ENCODE data around the gene DCDC2B. TPM values are rescaled to one million over a fixed set of nuclear protein-coding genes. Genes with fewer than 3 reads are reported as not detected.
A peak's percentile ranks its signal among the peaks of the same experiment; 100 is the strongest.

The DCDC2B gene
- total and polyA plus RNA-seq, 9 of the 15 experiments (the other 6 are each of a cell fraction or from before 2014, with no cell fraction given), result not detected

- TF ChIP-seq XRCC3 (IDR thresholded peaks at IDR 0.05) (no peak), SREBF1 (IDR thresholded peaks at IDR 0.05; ENCODE audit: borderline replicate concordance, low read depth, low read length) (no peak), MCM7 (IDR thresholded peaks at IDR 0.05) (no peak), ZNF77 (CRISPR knock-in tag; IDR thresholded peaks at IDR 0.05) (no peak), KAT8 (IDR thresholded peaks at IDR 0.05; ENCODE audit: low read depth) (no peak), ZEB2 (IDR thresholded peaks at IDR 0.05) (no peak), CSDE1 (IDR thresholded peaks at IDR 0.05) (peak in 1 of 2 experiments; percentile 91; a peak in 2 of 4 replicates), ZNF639 (CRISPR knock-in tag; conservative IDR thresholded peaks at IDR 0.05 in 1 of 2, IDR thresholded peaks at IDR 0.05 in 1 of 2) (peak in 1 of 2 experiments; percentile 74; a peak in 2 of 4 replicates), DPF2 (IDR thresholded peaks at IDR 0.05) (0 out of 2 replicates have a peak, but pooled peaks have one; percentile 16), ERF (CRISPR knock-in tag; IDR thresholded peaks at IDR 0.05) (0 out of 2 replicates have a peak, but pooled peaks have one; percentile 15), EGR1 (conservative IDR thresholded peaks at IDR 0.05) (peak; percentile 90), ILK (tag; IDR thresholded peaks at IDR 0.05; ENCODE audit: borderline replicate concordance, low read depth) (no peak), CCAR2 (IDR thresholded peaks at IDR 0.05; ENCODE audit: low read depth, low read length) (no peak), PHF21A (IDR thresholded peaks at IDR 0.05; ENCODE audit: borderline replicate concordance, low read depth) (no peak), MCM2 (IDR thresholded peaks at IDR 0.05; ENCODE audit: low read depth) (no peak)
- TF ChIP-seq, protein P1, sequence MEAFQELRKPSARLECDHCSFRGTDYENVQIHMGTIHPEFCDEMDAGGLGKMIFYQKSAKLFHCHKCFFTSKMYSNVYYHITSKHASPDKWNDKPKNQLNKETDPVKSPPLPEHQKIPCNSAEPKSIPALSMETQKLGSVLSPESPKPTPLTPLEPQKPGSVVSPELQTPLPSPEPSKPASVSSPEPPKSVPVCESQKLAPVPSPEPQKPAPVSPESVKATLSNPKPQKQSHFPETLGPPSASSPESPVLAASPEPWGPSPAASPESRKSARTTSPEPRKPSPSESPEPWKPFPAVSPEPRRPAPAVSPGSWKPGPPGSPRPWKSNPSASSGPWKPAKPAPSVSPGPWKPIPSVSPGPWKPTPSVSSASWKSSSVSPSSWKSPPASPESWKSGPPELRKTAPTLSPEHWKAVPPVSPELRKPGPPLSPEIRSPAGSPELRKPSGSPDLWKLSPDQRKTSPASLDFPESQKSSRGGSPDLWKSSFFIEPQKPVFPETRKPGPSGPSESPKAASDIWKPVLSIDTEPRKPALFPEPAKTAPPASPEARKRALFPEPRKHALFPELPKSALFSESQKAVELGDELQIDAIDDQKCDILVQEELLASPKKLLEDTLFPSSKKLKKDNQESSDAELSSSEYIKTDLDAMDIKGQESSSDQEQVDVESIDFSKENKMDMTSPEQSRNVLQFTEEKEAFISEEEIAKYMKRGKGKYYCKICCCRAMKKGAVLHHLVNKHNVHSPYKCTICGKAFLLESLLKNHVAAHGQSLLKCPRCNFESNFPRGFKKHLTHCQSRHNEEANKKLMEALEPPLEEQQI (IDR thresholded peaks at IDR 0.05), result no peak
- TF ChIP-seq, protein P2, sequence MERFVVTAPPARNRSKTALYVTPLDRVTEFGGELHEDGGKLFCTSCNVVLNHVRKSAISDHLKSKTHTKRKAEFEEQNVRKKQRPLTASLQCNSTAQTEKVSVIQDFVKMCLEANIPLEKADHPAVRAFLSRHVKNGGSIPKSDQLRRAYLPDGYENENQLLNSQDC (CRISPR knock-in tag; IDR thresholded peaks at IDR 0.05), result no peak
- TF ChIP-seq, protein P3, sequence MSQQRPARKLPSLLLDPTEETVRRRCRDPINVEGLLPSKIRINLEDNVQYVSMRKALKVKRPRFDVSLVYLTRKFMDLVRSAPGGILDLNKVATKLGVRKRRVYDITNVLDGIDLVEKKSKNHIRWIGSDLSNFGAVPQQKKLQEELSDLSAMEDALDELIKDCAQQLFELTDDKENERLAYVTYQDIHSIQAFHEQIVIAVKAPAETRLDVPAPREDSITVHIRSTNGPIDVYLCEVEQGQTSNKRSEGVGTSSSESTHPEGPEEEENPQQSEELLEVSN (IDR thresholded peaks at IDR 0.05; ENCODE audit: borderline replicate concordance in 1 of 2, extremely low read depth in 1 of 2, insufficient read depth in 1 of 2, insufficient read length in 1 of 2, low read depth in 1 of 2, low read length in 1 of 2, poor library complexity in 1 of 2, severe bottlenecking in 1 of 2), result no peak
- TF ChIP-seq, protein P4, sequence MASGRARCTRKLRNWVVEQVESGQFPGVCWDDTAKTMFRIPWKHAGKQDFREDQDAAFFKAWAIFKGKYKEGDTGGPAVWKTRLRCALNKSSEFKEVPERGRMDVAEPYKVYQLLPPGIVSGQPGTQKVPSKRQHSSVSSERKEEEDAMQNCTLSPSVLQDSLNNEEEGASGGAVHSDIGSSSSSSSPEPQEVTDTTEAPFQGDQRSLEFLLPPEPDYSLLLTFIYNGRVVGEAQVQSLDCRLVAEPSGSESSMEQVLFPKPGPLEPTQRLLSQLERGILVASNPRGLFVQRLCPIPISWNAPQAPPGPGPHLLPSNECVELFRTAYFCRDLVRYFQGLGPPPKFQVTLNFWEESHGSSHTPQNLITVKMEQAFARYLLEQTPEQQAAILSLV (tag; IDR thresholded peaks at IDR 0.05), result no peak
These were observed 13.3 kb downstream of the DCDC2B start, which contains the start of the genes EIF3I and TMEM234 (continued) for GRCh38 chr1:32221980-32222755.

All from K562 (cell line).